ENCODE measurements around the gene MYD88. TPM values are rescaled to one million over a fixed set of nuclear protein-coding genes. Genes with fewer than 3 reads are reported as not detected.

Gene MYD88
- total RNA-seq, 1 donor from 2014 or later: 45.9 TPM

DNA sequence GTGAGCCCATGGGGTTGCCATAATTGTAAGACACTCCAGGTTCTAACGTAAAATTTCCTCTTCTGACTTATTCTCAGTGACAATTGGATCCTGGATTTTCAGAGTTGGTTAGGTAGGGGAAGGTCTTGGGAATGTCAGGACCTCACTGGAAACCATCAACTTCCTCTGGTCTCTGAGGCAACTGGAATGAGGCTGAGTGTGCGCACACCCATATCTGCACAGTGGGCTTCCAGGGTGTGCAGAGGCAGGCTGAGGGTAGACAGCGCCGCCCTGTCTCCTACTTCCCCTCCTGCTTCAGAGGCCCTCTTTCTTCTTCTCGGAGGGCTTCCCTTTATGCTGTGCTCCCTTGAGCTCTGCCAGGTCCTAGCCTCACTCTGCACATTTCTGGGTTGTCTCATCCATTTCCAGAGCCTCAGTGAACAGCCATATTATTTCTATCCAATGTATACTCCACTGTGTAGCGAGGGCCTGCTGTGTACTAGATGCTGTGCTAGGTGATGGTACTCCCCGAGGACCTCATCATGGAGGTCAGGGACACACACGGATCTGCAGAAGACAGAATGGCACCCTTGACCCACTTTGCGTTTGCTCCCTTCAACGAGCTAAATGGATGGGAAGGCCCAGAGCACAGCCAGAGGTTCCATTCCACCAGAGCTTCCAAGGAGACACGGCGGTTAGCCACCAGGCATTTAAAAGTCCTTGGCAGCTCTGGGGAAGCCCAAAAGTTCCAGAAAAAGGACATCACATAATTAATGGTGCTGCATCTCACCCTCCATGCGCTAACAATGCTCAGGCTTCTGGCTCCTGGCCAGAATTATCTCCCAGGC lies 19.8 kb upstream of the MYD88 start:
- TF ChIP-seq, protein P1, sequence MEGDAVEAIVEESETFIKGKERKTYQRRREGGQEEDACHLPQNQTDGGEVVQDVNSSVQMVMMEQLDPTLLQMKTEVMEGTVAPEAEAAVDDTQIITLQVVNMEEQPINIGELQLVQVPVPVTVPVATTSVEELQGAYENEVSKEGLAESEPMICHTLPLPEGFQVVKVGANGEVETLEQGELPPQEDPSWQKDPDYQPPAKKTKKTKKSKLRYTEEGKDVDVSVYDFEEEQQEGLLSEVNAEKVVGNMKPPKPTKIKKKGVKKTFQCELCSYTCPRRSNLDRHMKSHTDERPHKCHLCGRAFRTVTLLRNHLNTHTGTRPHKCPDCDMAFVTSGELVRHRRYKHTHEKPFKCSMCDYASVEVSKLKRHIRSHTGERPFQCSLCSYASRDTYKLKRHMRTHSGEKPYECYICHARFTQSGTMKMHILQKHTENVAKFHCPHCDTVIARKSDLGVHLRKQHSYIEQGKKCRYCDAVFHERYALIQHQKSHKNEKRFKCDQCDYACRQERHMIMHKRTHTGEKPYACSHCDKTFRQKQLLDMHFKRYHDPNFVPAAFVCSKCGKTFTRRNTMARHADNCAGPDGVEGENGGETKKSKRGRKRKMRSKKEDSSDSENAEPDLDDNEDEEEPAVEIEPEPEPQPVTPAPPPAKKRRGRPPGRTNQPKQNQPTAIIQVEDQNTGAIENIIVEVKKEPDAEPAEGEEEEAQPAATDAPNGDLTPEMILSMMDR (IDR thresholded peaks at IDR 0.05): no peak
- TF ChIP-seq POLR2A (IDR thresholded peaks at IDR 0.05): no peak
- Histone ChIP-seq H3K27me3 (no peaks in the 10 kb centered on the region), H3K36me3 (peaks cover 0 to 32% of the 10 kb centered on the region in 2 donors), H3K4me3 (no peak overlapping the region), H3K4me1 (no peaks in the 10 kb centered on the region), H3K9me3 (no peaks in the 10 kb centered on the region), H3K27ac (no peak overlapping the region)
- intact Hi-C loops (cut with DNase I): no loop called here
- DNase-seq (ENCODE audit: extremely low spot score in 2 of 2): no peak

GRCh38 chr3:38119248-38119544 lies 19.3 kb upstream of the MYD88 start:
- Histone ChIP-seq H3K4me3 (no peak overlapping the region), H3K9me3 (no peaks in the 10 kb centered on the region), H3K4me1 (no peaks in the 10 kb centered on the region), H3K27me3 (no peaks in the 10 kb centered on the region), H3K36me3 (peaks cover 0 to 38% of the 10 kb centered on the region in 2 donors), H3K27ac (no peak overlapping the region)
- no peak for DNase-seq (ENCODE audit: extremely low spot score in 2 of 2)
- no peak for TF ChIP-seq POLR2A (IDR thresholded peaks at IDR 0.05)
- no peak for TF ChIP-seq POLR2AphosphoS5 (IDR thresholded peaks at IDR 0.05; ENCODE audit: insufficient read depth in 1 of 2, low read depth in 1 of 2)
- TF ChIP-seq, protein P1 (IDR thresholded peaks at IDR 0.05): no peak
- intact Hi-C loops (cut with DNase I): no loop called here

DNA sequence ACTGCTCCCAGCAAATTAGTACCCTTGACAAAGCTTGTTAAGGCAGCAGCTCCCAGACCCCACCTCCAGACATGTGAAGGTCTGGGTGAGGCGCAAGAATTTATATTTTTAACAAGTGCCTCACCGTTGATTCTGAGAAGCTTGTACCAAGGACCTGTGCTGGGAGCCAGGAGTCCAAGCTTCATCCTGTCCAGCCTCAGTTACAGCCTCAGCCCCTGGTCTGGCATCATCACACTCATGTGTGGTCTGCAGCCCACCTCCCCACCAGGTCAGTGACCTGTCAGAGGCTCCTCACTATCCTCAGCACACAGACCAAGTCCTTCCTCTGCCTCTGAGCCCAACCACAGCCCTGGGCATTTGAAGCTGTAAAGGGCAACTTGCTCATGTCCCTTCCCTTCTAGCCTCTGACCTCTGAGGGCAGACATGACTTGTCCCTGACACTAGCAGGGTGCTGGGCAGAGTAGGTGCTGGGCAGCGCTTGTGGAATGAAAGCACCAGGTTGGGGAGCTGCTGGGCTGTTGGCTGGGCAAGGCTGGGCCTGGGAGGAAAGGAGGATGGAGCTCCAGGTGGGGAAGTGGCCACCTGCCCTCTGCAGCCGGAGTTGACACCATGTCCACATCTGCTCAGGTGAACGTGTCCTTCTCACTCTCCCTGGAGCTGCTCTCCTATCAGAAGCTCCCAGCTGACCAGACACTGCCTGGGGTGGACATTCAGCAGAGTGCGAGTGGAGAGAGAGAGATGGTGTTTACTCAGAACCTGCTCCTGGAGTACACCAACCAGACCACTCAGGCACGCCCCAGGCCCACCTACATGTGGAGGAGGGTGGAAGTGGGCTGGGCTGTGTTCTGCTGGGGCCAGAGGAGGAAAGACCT lies 18.4 kb upstream of the MYD88 start:
- Histone ChIP-seq H3K9me3 (no peaks in the 10 kb centered on the region), H3K36me3 (peaks cover 0 to 45% of the 10 kb centered on the region in 2 donors), H3K4me3 (no peak overlapping the region), H3K27ac (no peak overlapping the region), H3K4me1 (no peaks in the 10 kb centered on the region), H3K27me3 (no peaks in the 10 kb centered on the region)
- TF ChIP-seq POLR2A (IDR thresholded peaks at IDR 0.05) (no peak), POLR2AphosphoS5 (IDR thresholded peaks at IDR 0.05; ENCODE audit: insufficient read depth in 1 of 2, low read depth in 1 of 2) (no peak)
- TF ChIP-seq, protein P1 (IDR thresholded peaks at IDR 0.05): no peak
- no peak for DNase-seq (ENCODE audit: extremely low spot score in 2 of 2)
- intact Hi-C loops (cut with DNase I): no loop called here

- DNase-seq (ENCODE audit: extremely low spot score in 2 of 2): no peak
- Histone ChIP-seq H3K27me3 (no peaks in the 10 kb centered on the region), H3K4me3 (no peak overlapping the region), H3K27ac (no peak overlapping the region), H3K9me3 (no peaks in the 10 kb centered on the region), H3K36me3 (peaks cover 0 to 53% of the 10 kb centered on the region in 2 donors), H3K4me1 (no peaks in the 10 kb centered on the region)
- TF ChIP-seq POLR2A (IDR thresholded peaks at IDR 0.05) (no peak), POLR2AphosphoS5 (IDR thresholded peaks at IDR 0.05; ENCODE audit: insufficient read depth in 1 of 2, low read depth in 1 of 2) (no peak)
- TF ChIP-seq, protein P1 (IDR thresholded peaks at IDR 0.05): no peak
- intact Hi-C loops (cut with DNase I): no loop called here
Measured at GRCh38 chr3:38120693-38121450, 17.6 kb upstream of the MYD88 start.

Measured in vagina (tissue), 2 donors.